ENCODE results near the gene UPB1. TPM values are rescaled to one million over a fixed set of nuclear protein-coding genes. Genes with fewer than 3 reads are reported as not detected.

UPB1 gene
- total and polyA plus RNA-seq, 9 of the 15 experiments (the other 6 are each of a cell fraction or from before 2014, with no cell fraction given), result 0.06 to 0.11 TPM; not detected in 7

DNA sequence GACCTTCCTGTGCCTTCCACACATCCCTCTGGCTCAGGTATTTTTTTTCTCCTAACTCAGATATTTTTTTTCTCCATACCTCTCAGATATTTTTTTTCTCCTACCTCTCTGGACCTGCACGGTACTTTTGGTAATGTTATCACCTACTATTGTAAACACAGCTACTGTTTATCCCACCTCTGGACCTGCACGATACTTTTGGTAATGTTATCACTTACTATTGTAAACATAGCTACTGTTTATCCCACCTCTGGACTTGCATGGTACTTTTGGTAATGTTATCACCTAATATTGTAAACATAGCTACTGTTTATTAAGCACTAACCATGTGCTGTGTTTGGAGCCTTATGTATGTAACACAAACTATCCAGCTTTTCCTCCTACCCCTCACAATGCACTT, 12.1 kb upstream of the UPB1 start (continued):
- no peak for TF ChIP-seq RBM15 (IDR thresholded peaks at IDR 0.05; ENCODE audit: insufficient read depth, low read length)
- TF ChIP-seq ZFX (CRISPR knock-in tag; IDR thresholded peaks at IDR 0.05), result no peak
- no peak for TF ChIP-seq ATF1 (CRISPR knock-in tag; IDR thresholded peaks at IDR 0.05)
- TF ChIP-seq ATF1 (tag; IDR thresholded peaks at IDR 0.05), result no peak
- TF ChIP-seq ZNF436 (CRISPR knock-in tag; IDR thresholded peaks at IDR 0.05), result no peak
- TF ChIP-seq ZNF184 (CRISPR knock-in tag; IDR thresholded peaks at IDR 0.05), result no peak
- TF ChIP-seq, protein P1, sequence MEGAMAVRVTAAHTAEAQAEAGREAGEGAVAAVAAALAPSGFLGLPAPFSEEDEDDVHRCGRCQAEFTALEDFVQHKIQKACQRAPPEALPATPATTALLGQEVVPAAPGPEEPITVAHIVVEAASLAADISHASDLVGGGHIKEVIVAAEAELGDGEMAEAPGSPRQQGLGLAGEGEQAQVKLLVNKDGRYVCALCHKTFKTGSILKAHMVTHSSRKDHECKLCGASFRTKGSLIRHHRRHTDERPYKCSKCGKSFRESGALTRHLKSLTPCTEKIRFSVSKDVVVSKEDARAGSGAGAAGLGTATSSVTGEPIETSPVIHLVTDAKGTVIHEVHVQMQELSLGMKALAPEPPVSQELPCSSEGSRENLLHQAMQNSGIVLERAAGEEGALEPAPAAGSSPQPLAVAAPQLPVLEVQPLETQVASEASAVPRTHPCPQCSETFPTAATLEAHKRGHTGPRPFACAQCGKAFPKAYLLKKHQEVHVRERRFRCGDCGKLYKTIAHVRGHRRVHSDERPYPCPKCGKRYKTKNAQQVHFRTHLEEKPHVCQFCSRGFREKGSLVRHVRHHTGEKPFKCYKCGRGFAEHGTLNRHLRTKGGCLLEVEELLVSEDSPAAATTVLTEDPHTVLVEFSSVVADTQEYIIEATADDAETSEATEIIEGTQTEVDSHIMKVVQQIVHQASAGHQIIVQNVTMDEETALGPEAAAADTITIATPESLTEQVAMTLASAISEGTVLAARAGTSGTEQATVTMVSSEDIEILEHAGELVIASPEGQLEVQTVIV (CRISPR knock-in tag; IDR thresholded peaks at IDR 0.05; ENCODE audit: borderline replicate concordance), result no peak

DNA sequence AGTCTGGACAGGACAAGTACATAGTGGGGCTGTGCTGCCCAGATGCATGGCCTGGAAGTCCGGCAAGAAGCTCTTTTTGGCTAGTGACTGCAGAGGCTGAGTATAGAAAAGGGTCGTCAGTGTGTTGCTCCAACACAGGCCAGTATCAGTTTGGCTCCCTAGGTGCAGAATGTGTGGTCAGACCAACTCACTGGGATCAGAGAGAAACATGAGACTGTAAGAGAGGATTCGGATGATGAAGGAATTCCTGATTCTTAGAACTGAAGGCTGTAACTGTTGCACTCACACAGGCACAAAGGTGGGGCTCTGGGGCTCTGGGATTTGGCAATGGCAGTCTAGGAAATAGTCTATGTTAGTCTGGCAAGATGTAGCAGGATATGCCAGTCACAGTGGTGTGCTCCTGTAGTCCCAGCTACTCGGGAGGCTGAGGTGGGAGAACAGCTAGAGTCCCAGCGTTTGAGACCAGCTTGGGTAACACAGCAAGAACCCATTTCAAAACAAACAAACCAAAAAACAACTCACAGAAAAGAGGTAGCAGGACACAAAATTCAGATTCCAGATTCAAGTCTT, 11.1 kb upstream of the UPB1 start:
- Histone ChIP-seq H4K20me1 (replicated peaks; ENCODE audit: control insufficient read depth, insufficient read depth, low read length) (no peaks in the 10 kb centered on the region), H2AFZ (ENCODE audit: low read depth, low read length) (no peak overlapping the region), H3K27ac (ENCODE audit: extremely low read depth, low read depth, low read length) (no peak overlapping the region), H3K9me3 (replicated peaks; ENCODE audit: control insufficient read depth, insufficient read depth, low read depth, low read length) (no peaks in the 10 kb centered on the region), H3K4me1 (replicated peaks in 1 of 2; ENCODE audit: control insufficient read depth in 2 of 2, insufficient read depth in 2 of 2, low read length in 2 of 2) (no peaks in the 10 kb centered on the region; a peak in 2 of 5 replicates), H3K4me3 (no peak overlapping the region), H3K9me1 (ENCODE audit: control insufficient read depth, insufficient read depth, low read length) (no peaks in the 10 kb centered on the region), H3K4me2 (ENCODE audit: insufficient read depth, low read length) (no peak overlapping the region), H3K36me3 (ENCODE audit: control insufficient read depth, insufficient read depth, low read length) (no peaks in the 10 kb centered on the region), H3K27me3 (ENCODE audit: control insufficient read depth in 2 of 2, insufficient read depth in 2 of 2, low read length in 2 of 2) (no peaks in the 10 kb centered on the region), H3K9ac (ENCODE audit: insufficient read depth in 1 of 2, low read depth in 2 of 2, low read length in 2 of 2) (no peak overlapping the region), H3K79me2 (ENCODE audit: control insufficient read depth, insufficient read depth, low read length) (no peaks in the 10 kb centered on the region)
- in situ Hi-C loops (cut with MboI), result no loop called here
- no TSS peak for BruUV-seq (replicated peaks)
- no peak for FAIRE-seq
- intact Hi-C loops (cut with micrococcal nuclease), result no loop called here
- ChIA-PET CTCF (ENCODE audit: low intra/inter-chr PET ratio) (no interaction called here), POLR2A (interaction anchor here (1.1 to 1.6 kb wide), 3 partner anchors 9 to 13 kb away, joined by 3 to 5 read pairs (median 4); no protein-coding TSS in a partner anchor)
- DNase-seq (ENCODE audit: extremely low read depth in 1 of 4, low spot score in 3 of 4), result no peak
- 15% methylated on average over 5 of the region's 5 CpGs for WGBS (ENCODE audit: insufficient coverage, low coverage, missing lambda C conversion rate)
- no peak for ATAC-seq
- no peak for TF ChIP-seq SRSF1 (IDR thresholded peaks at IDR 0.05; ENCODE audit: low read depth, low read length)
- TF ChIP-seq L3MBTL2 (IDR thresholded peaks at IDR 0.05), result no peak
- no peak for TF ChIP-seq STAT5B (CRISPR knock-in tag; IDR thresholded peaks at IDR 0.05)
- TF ChIP-seq PHB2 (IDR thresholded peaks at IDR 0.05; ENCODE audit: low read depth), result no peak
- no peak for TF ChIP-seq SIX5 (IDR thresholded peaks at IDR 0.05; ENCODE audit: borderline replicate concordance in 1 of 2, insufficient read depth in 1 of 2, low read depth in 1 of 2, low read length in 2 of 2)
- TF ChIP-seq SMAD2 (IDR thresholded peaks at IDR 0.05; ENCODE audit: low read depth, low read length), result no peak
- TF ChIP-seq MBD2 (IDR thresholded peaks at IDR 0.05; ENCODE audit: borderline replicate concordance, low read depth), result no peak
- TF ChIP-seq ESRRB (CRISPR knock-in tag; IDR thresholded peaks at IDR 0.05; ENCODE audit: borderline replicate concordance), result no peak
- TF ChIP-seq, protein P2, sequence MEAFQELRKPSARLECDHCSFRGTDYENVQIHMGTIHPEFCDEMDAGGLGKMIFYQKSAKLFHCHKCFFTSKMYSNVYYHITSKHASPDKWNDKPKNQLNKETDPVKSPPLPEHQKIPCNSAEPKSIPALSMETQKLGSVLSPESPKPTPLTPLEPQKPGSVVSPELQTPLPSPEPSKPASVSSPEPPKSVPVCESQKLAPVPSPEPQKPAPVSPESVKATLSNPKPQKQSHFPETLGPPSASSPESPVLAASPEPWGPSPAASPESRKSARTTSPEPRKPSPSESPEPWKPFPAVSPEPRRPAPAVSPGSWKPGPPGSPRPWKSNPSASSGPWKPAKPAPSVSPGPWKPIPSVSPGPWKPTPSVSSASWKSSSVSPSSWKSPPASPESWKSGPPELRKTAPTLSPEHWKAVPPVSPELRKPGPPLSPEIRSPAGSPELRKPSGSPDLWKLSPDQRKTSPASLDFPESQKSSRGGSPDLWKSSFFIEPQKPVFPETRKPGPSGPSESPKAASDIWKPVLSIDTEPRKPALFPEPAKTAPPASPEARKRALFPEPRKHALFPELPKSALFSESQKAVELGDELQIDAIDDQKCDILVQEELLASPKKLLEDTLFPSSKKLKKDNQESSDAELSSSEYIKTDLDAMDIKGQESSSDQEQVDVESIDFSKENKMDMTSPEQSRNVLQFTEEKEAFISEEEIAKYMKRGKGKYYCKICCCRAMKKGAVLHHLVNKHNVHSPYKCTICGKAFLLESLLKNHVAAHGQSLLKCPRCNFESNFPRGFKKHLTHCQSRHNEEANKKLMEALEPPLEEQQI (IDR thresholded peaks at IDR 0.05), result no peak
- TF ChIP-seq MAFG (tag; conservative IDR thresholded peaks at IDR 0.05), result no peak

All from K562 (cell line).